ENCODE results near the gene ADGRL3. TPM values are rescaled to one million over a fixed set of nuclear protein-coding genes. Genes with fewer than 3 reads are reported as not detected.

Gene ADGRL3
- total RNA-seq, 1 donor from 2014 or later, result not detected

DNA sequence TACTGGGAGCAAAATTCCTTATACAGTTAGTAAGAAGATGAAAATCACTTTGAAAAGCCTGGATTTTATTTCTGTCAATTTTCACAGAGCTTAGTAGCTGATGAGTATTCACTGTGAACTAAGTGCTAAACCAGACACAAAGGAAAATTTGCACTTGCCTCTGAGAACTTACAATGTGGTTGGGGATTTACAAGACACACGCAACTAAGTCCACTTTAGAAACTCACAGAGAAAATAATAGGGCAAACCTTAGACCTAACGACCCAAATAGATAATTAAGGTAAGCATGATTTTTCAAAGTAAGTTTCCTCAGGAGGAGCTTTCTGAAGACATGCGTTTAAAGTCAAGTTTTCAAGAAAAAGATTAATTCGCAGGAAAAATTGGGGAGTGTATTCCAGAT, 708.9 kb downstream of the ADGRL3 start:
- no peak for DNase-seq (ENCODE audit: low spot score)
- Mint-ChIP-seq H3K9me3 (no peaks in the 10 kb centered on the region), H3K27me3 (ENCODE audit: insufficient read depth) (no peaks in the 10 kb centered on the region), H3K27ac (no peak overlapping the region), H3K4me3 (no peak overlapping the region), H3K36me3 (ENCODE audit: low read depth) (no peaks in the 10 kb centered on the region), H3K4me1 (ENCODE audit: low read depth) (no peaks in the 10 kb centered on the region)
- intact Hi-C loops (cut with micrococcal nuclease), result no loop called here

DNA sequence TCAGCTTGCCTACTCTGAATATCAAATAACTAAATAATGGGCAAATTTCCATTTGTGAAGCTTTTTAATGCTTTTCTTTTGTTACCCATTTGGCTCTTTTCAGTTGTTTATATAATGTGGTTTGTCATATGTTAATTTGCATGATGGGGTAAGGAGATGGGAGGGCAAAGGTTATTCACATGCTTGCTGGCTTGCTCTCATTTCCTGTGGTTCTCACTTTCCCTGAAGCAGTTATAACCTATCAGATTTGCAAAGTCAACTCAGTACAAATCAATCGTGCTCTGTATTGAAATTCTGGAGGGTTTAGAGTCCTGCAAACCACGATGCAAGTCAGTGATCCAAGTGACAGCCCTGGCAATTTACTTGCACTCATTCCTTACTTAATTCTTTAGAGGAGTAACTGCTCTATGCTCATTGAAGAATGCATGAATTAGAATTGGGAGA, 711.2 kb downstream of the ADGRL3 start:
- Mint-ChIP-seq H3K4me1 (ENCODE audit: low read depth) (no peaks in the 10 kb centered on the region), H3K36me3 (ENCODE audit: low read depth) (no peaks in the 10 kb centered on the region), H3K9me3 (no peaks in the 10 kb centered on the region), H3K4me3 (no peak overlapping the region), H3K27ac (no peak overlapping the region), H3K27me3 (ENCODE audit: insufficient read depth) (no peaks in the 10 kb centered on the region)
- DNase-seq (ENCODE audit: low spot score), result no peak
- intact Hi-C loops (cut with micrococcal nuclease), result loop anchor here (5.0 kb wide), 1 partner anchor 966 kb away; no protein-coding TSS in a partner anchor

DNA sequence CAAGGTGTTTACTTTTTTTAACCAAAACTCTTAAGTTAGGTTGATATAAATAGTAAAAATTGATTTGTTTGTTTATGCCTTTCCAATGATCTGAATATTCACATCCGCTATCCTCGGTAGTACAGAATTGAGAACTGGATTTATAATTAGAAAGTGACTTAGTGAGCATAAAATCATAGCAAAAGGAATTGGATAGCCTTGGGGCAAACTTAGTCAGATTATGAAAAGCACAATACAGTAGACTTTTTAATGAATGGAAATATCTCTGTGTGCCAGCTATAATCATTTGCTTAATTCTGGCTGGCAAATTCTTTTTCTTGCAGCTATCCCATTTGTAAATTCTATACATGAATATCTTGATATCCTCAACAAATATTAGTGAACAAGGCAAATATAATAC, 713.5 kb downstream of the ADGRL3 start:
- Mint-ChIP-seq H3K9me3 (no peaks in the 10 kb centered on the region), H3K27ac (no peak overlapping the region), H3K4me1 (ENCODE audit: low read depth) (no peaks in the 10 kb centered on the region), H3K4me3 (no peak overlapping the region), H3K27me3 (ENCODE audit: insufficient read depth) (no peaks in the 10 kb centered on the region), H3K36me3 (ENCODE audit: low read depth) (no peaks in the 10 kb centered on the region)
- intact Hi-C loops (cut with micrococcal nuclease), result loop anchor here (5.0 kb wide), 1 partner anchor 964 kb away; no protein-coding TSS in a partner anchor
- DNase-seq (ENCODE audit: low spot score), result no peak

DNA sequence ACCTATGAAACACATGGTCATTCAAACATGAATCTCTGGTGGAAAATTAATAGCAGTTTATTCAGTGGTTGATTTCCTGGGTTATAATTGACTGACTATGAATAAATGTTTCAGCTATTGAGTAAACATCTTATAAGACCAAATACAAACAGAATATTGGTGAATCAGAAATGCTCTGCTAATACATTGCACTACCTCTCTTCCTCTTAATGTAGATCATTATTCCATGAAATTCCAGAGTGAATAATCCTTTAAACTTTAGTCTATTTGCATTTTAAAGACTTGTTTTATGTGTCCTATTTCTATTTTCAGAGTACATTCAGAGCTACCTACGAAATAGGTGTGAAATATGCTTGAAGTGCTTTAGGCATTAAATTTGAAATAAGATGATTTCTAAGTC, 715.4 kb downstream of the ADGRL3 start:
- DNase-seq (ENCODE audit: low spot score), result no peak
- Mint-ChIP-seq H3K4me3 (no peak overlapping the region), H3K27me3 (ENCODE audit: insufficient read depth) (no peaks in the 10 kb centered on the region), H3K36me3 (ENCODE audit: low read depth) (no peaks in the 10 kb centered on the region), H3K27ac (no peak overlapping the region), H3K9me3 (no peaks in the 10 kb centered on the region), H3K4me1 (ENCODE audit: low read depth) (no peaks in the 10 kb centered on the region)
- intact Hi-C loops (cut with micrococcal nuclease), result no loop called here

DNA sequence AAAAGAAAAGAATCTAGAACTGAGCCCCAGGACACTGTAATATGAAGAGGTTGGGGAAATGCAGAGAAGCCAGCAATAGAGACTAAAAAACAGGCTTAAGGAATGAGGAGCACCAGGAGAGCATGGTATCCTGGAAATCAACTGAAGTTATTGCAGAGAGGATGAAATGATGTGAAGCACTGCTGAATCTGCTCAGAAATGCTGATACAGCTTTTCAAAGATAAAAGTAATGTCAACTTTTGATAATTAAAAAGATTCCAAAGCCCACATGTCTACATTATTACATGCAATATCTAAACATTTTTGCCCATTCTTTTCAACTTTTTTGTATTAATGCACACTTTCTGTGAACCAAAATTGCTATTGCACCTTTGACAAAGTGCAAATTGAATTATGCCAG, 718.4 kb downstream of the ADGRL3 start:
- intact Hi-C loops (cut with micrococcal nuclease), result no loop called here
- no peaks in the 10 kb centered on the region for H3K36me3 Mint-ChIP-seq (ENCODE audit: low read depth)
- H3K4me3 Mint-ChIP-seq, result no peak overlapping the region
- H3K27ac Mint-ChIP-seq, result no peak overlapping the region
- no peaks in the 10 kb centered on the region for H3K27me3 Mint-ChIP-seq (ENCODE audit: insufficient read depth)
- no peaks in the 10 kb centered on the region for H3K9me3 Mint-ChIP-seq
- no peaks in the 10 kb centered on the region for H3K4me1 Mint-ChIP-seq (ENCODE audit: low read depth)
- no peak for DNase-seq (ENCODE audit: low spot score)

DNA sequence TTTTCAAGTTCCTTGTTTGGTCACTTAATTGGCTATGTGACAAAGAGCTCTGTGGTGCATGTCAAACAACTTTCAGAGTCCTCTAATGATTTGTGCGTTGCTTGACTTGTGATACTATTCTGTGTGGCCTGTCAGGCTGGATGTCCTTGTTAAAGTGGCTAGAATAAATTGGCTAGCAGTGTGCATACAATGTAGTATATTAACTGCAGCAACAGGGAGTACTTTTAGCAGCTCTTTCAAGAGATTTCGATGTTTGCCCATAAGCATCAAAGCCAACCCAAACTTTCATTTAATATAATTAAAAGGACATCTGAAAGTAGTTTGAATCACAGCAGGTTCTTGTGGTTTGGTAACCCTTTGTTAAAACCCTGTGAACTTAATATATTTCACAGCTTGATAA, 718.9 kb downstream of the ADGRL3 start:
- Mint-ChIP-seq H3K27me3 (ENCODE audit: insufficient read depth) (no peaks in the 10 kb centered on the region), H3K27ac (no peak overlapping the region), H3K36me3 (ENCODE audit: low read depth) (no peaks in the 10 kb centered on the region), H3K4me1 (ENCODE audit: low read depth) (no peaks in the 10 kb centered on the region), H3K9me3 (no peaks in the 10 kb centered on the region), H3K4me3 (no peak overlapping the region)
- DNase-seq (ENCODE audit: low spot score), result no peak
- intact Hi-C loops (cut with micrococcal nuclease), result no loop called here

DNA sequence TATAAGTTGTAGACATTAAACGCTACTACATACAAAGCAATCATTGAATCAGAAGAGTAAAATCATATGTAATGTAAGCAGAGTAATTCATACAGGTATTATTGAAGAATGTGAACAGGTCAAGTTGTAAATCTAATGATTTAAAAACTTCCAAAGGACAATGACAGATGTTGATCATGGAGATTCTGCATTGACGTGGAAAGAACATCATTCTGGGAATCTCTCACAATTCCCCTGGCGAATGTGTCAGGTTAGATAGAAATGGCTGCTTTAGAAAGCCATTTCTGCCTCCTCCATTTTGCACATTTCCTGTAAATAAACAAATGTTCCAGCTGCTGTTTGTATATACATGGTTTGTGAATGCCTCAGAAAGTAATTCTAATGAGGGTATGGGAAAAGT, 719.4 kb downstream of the ADGRL3 start:
- Mint-ChIP-seq H3K27ac (no peak overlapping the region), H3K9me3 (no peaks in the 10 kb centered on the region)
- intact Hi-C loops (cut with micrococcal nuclease), result no loop called here

DNA sequence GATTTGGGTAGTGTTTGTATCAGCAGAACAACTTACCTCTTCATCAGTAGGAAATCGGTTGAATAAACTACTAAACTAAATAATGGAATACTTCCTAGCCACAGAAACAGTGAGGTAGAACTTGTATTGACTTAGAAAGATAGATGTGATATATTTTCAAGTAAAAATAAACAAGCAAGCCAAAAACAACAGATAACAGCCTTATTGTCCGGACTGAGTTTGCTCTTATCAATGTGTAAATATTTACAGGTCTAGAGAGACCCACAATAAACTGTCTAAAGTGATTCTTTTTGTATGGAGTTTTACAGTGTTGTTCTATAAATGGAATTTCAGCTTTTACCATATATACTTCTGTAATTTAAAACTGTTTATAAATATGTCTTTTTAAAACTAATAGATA, 721.8 kb downstream of the ADGRL3 start:
- no peaks in the 10 kb centered on the region for H3K4me1 Mint-ChIP-seq (ENCODE audit: low read depth)
- H3K36me3 Mint-ChIP-seq (ENCODE audit: low read depth), result no peaks in the 10 kb centered on the region
- no peak overlapping the region for H3K4me3 Mint-ChIP-seq
- DNase-seq (ENCODE audit: low spot score), result no peak
- H3K9me3 Mint-ChIP-seq, result no peaks in the 10 kb centered on the region
- intact Hi-C loops (cut with micrococcal nuclease), result no loop called here
- no peaks in the 10 kb centered on the region for H3K27me3 Mint-ChIP-seq (ENCODE audit: insufficient read depth)
- no peak overlapping the region for H3K27ac Mint-ChIP-seq

More for the DNA sequence above, 719.4 kb downstream of the ADGRL3 start:
- Mint-ChIP-seq H3K4me3 (no peak overlapping the region), H3K36me3 (ENCODE audit: low read depth) (no peaks in the 10 kb centered on the region), H3K27me3 (ENCODE audit: insufficient read depth) (no peaks in the 10 kb centered on the region), H3K4me1 (ENCODE audit: low read depth) (no peaks in the 10 kb centered on the region)
- no peak for DNase-seq (ENCODE audit: low spot score)

DNA sequence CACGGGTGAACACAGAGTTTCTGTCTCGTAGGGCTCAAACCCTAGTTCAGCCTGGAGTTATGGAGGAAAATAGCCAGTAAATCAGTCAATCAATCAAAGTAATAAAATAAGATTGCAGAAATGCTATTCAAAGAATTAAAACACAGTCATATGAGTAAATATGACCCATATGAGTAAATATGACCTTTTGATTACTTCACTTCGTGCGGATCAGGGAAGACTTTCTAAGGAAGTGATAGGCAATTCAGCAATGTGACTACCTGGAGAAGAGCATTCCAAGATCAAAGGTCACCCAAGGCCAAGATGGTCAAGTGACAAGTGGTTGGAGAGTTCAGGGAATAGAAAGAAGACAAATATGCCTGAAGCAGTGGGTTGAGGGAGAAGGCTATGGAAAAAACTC, 722.6 kb downstream of the ADGRL3 start:
- H3K9me3 Mint-ChIP-seq, result no peaks in the 10 kb centered on the region
- no peak for DNase-seq (ENCODE audit: low spot score)
- intact Hi-C loops (cut with micrococcal nuclease), result no loop called here
- no peaks in the 10 kb centered on the region for H3K36me3 Mint-ChIP-seq (ENCODE audit: low read depth)
- H3K4me1 Mint-ChIP-seq (ENCODE audit: low read depth), result no peaks in the 10 kb centered on the region
- no peak overlapping the region for H3K27ac Mint-ChIP-seq
- H3K27me3 Mint-ChIP-seq (ENCODE audit: insufficient read depth), result no peaks in the 10 kb centered on the region
- H3K4me3 Mint-ChIP-seq, result no peak overlapping the region

DNA sequence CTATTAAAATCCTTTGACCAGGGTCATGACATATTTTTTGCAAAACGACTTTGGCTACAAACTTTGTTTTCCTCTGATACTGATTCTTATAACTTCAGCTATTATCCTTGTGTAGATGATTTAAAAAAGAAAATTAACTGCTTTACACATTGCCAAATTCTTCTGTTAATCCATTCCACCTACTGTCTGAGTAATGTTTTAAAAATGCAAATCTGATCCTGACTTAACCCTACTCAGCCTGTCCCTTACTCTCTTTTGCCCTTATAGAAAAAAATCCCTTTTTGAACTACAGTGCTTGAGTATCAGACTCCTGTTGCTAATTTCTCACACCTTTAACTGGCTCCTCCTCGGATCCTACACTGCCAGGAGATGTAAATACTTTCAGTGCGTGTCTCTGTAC, 723.1 kb downstream of the ADGRL3 start:
- H3K36me3 Mint-ChIP-seq (ENCODE audit: low read depth), result no peaks in the 10 kb centered on the region
- no peak for DNase-seq (ENCODE audit: low spot score)
- intact Hi-C loops (cut with micrococcal nuclease), result no loop called here
- H3K9me3 Mint-ChIP-seq, result no peaks in the 10 kb centered on the region
- no peak overlapping the region for H3K27ac Mint-ChIP-seq
- H3K4me3 Mint-ChIP-seq, result no peak overlapping the region
- H3K4me1 Mint-ChIP-seq (ENCODE audit: low read depth), result no peaks in the 10 kb centered on the region
- no peaks in the 10 kb centered on the region for H3K27me3 Mint-ChIP-seq (ENCODE audit: insufficient read depth)

DNA sequence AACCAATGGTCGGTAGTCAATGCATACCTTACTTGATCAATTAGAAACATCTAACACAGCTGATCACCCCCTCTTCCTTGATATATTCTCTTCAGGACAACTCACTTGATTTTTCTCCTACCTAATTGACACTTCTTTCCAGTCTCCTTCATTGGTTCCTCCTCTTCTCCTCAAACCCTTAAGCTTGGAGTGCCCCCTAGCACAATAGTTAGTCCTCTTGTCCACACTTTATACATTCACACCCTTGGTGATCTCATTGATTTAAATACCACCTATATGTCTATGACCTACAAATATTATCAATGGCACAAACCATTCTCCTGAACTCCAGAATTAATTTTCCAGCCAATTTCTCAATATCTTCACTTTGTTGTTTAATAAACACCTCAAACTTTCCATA, 724.0 kb downstream of the ADGRL3 start:
- H3K36me3 Mint-ChIP-seq (ENCODE audit: low read depth), result no peaks in the 10 kb centered on the region
- no peak for DNase-seq (ENCODE audit: low spot score)
- intact Hi-C loops (cut with micrococcal nuclease), result no loop called here
- H3K4me1 Mint-ChIP-seq (ENCODE audit: low read depth), result no peaks in the 10 kb centered on the region
- H3K27me3 Mint-ChIP-seq (ENCODE audit: insufficient read depth), result no peaks in the 10 kb centered on the region
- no peaks in the 10 kb centered on the region for H3K9me3 Mint-ChIP-seq
- no peak overlapping the region for H3K4me3 Mint-ChIP-seq
- H3K27ac Mint-ChIP-seq, result no peak overlapping the region

DNA sequence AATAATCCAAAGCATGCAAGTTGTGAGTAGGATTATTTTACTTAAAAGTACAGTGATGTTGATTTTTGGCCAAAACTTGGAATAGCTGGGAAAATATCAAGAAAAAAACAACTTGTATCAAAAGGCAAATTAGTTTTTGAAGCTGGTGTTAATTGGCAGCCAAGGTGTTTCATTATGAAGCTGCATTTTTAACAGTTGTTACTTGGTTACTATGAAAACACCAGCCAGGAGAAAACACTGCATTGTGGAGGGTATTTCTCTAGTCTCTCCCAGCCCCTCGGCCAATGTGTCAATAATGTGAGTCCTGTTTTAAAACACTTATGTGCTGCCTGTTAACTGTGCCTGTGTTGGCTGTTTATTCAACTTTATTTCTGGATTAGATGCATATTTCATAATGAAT, 733.4 kb downstream of the ADGRL3 start:
- intact Hi-C loops (cut with micrococcal nuclease), result no loop called here
- Mint-ChIP-seq H3K27me3 (ENCODE audit: insufficient read depth) (no peaks in the 10 kb centered on the region), H3K27ac (no peak overlapping the region), H3K9me3 (no peaks in the 10 kb centered on the region), H3K4me3 (no peak overlapping the region), H3K36me3 (ENCODE audit: low read depth) (no peaks in the 10 kb centered on the region), H3K4me1 (ENCODE audit: low read depth) (no peaks in the 10 kb centered on the region)
- DNase-seq (ENCODE audit: low spot score), result no peak

DNA sequence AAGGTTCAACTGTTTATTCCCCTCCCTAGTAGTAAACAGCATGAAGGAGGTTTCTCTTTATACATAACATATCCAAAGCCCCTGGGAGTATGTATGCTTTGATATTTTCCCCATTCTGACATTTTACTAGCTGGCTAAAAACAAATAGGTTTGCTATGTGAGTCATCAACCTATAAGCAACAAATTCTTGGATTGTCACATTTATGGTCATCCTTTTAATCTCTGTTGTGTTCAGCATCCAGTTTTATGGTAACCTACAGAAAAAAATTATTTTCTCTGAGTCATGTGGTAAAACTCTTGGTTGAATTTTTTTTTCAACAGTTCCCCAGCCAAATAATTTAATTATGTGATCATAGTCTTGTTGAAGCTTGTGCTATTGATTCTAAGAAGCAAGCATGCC, 734.1 kb downstream of the ADGRL3 start:
- intact Hi-C loops (cut with micrococcal nuclease), result no loop called here
- H3K9me3 Mint-ChIP-seq, result peaks cover 4% of the 10 kb centered on the region

DNA sequence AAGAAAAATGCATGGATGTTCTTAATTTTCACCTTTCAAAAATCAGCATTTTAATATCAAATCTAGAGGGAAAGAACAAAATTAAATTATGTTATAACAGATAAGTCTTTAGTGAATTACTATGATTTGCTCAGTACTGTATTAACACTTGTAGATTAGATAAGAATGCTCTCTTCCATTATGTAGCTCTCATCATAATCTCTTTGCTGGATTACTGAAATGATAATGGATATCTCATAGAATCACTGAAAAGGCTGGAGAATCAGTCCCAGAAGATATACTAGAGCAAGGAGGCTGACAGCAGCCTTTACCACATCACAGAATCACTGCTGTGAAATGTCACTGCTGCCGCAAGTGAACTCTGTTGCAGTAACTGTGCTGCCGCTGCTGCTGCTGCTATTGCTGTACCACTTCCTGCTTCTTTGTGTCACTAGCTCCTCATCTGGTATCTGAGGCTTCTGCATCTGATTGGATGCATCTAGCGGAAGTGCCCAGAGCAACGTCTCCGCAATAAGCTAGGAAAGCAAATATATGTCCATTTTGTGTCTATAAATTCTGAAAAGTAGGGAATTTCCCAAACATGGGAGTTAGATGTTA, 738.2 kb downstream of the ADGRL3 start:
- no peaks in the 10 kb centered on the region for H3K36me3 Mint-ChIP-seq (ENCODE audit: low read depth)
- intact Hi-C loops (cut with micrococcal nuclease), result no loop called here
- no peaks in the 10 kb centered on the region for H3K27me3 Mint-ChIP-seq (ENCODE audit: insufficient read depth)
- H3K4me1 Mint-ChIP-seq (ENCODE audit: low read depth), result no peaks in the 10 kb centered on the region
- H3K27ac Mint-ChIP-seq, result no peak overlapping the region
- H3K9me3 Mint-ChIP-seq, result peaks cover 4% of the 10 kb centered on the region
- DNase-seq (ENCODE audit: low spot score), result no peak
- H3K4me3 Mint-ChIP-seq, result no peak overlapping the region

More for the DNA sequence above, 734.1 kb downstream of the ADGRL3 start:
- H3K36me3 Mint-ChIP-seq (ENCODE audit: low read depth), result no peaks in the 10 kb centered on the region
- no peaks in the 10 kb centered on the region for H3K27me3 Mint-ChIP-seq (ENCODE audit: insufficient read depth)
- H3K4me3 Mint-ChIP-seq, result no peak overlapping the region
- H3K27ac Mint-ChIP-seq, result no peak overlapping the region
- no peak for DNase-seq (ENCODE audit: low spot score)
- no peaks in the 10 kb centered on the region for H3K4me1 Mint-ChIP-seq (ENCODE audit: low read depth)

Measured in activated T-helper 1 cell treated with anti-CD3 and anti-CD28 coated beads, Interleukin-12 subunit alpha, Interleukin-12 subunit beta, Interleukin-2, Interleukin-4 antibody, amounts not matched to agents 30 ng/mL and 10 ng/mL and 1 ng/mL, durations not matched to agents 14 hours and 24 hours and 36 hours (primary cell).